HEK293 (cell line): Measurements from ENCODE around the gene NASP.
"Not testable (repeated sequence)": the region's sequence is repeated elsewhere in the genome, so short reads cannot be mapped to it uniquely, and the experiment has no call there.

Source experiments
- CTCF ChIA-PET: fragments of 350-600 bp; formaldehyde crosslinking; extraction: SDS; loops from one replicate; lab custom pipeline; 2021; ENCODE audit warnings: antibody characterized with exemption; lab: Yijun Ruan, JAX
- POLR2A ChIA-PET: fragments of 300-600 bp; formaldehyde crosslinking; extraction: SDS; loops from one replicate; lab custom pipeline; 2020; ENCODE audit warnings: antibody characterized with exemption, inconsistent platforms; lab: Yijun Ruan, JAX
- H3K27ac ChIP-seq: fragments of 200-500 bp; sonication (Bioruptor generic); 2 replicates; pipeline ENCODE4 v1.5.1; 2014; ENCODE audit warnings: low read depth, low read length, control low read depth, inconsistent platforms; ENCODE audit errors: extremely low read depth
- H3K36me3 ChIP-seq, 2 experiments: fragments of 200-500 bp in 1 of 2; sonication (Bioruptor generic) in 1 of 2; 1 replicate in 1 of 2; 2 replicates in 1 of 2; pipeline ENCODE4 v1.5.1; 2014 to 2017; ENCODE audit warnings: inconsistent platforms in 2 of 2, low read length in 2 of 2; ENCODE audit not compliant: control insufficient read depth in 2 of 2, insufficient read depth in 1 of 2
- H3K4me1 ChIP-seq: fragments of 200-500 bp; sonication (Bioruptor generic); 2 replicates; pipeline ENCODE4 v1.5.1; 2014; ENCODE audit warnings: mild to moderate bottlenecking, low read length, inconsistent platforms; ENCODE audit not compliant: control insufficient read depth, insufficient read depth
- H3K4me3 ChIP-seq: 2 replicates; pipeline ENCODE4 v1.5.1; 2011; ENCODE audit warnings: low read depth, mild to moderate bottlenecking, control low read depth, low read length, moderate library complexity
- H3K9me3 ChIP-seq: fragments of 200-500 bp; sonication (Bioruptor generic); 2 replicates; pipeline ENCODE4 v1.5.1; 2014; ENCODE audit warnings: low read depth, low read length, inconsistent platforms; ENCODE audit not compliant: control insufficient read depth, insufficient read depth
- GFI1B ChIP-seq: fragments of 450-650 bp; formaldehyde crosslinking; IDR thresholded peaks from 2 replicates; pipeline ENCODE4 v1.5.1; 2016; ENCODE audit warnings: missing biosample characterization, missing genetic modification characterization
- GLIS1 ChIP-seq: fragments of 450-650 bp; formaldehyde crosslinking; IDR thresholded peaks from 2 replicates; pipeline ENCODE4 v1.5.1; 2016; ENCODE audit warnings: missing biosample characterization, missing genetic modification characterization
- GLIS2 ChIP-seq: fragments of 450-650 bp; formaldehyde crosslinking; IDR thresholded peaks from 2 replicates; pipeline ENCODE4 v1.5.1; 2016; ENCODE audit warnings: missing biosample characterization, missing genetic modification characterization
- HOXC10 ChIP-seq: sonication (generic); formaldehyde crosslinking; IDR thresholded peaks from 2 replicates; pipeline ENCODE4 v1.8.1; 2023; ENCODE audit warnings: mild to moderate bottlenecking, missing genetic modification reagents
- KLF16 ChIP-seq: fragments of 450-650 bp; formaldehyde crosslinking; IDR thresholded peaks from 2 replicates; pipeline ENCODE4 v1.5.1; 2017; ENCODE audit warnings: missing biosample characterization, missing genetic modification characterization
- MYNN ChIP-seq: fragments of 450-650 bp; formaldehyde crosslinking; IDR thresholded peaks from 2 replicates; pipeline ENCODE4 v1.5.1; 2016; ENCODE audit warnings: missing biosample characterization, missing genetic modification characterization, borderline replicate concordance
- REPIN1 ChIP-seq: fragments of 450-650 bp; formaldehyde crosslinking; IDR thresholded peaks from 2 replicates; pipeline ENCODE4 v1.5.1; 2017; ENCODE audit warnings: missing biosample characterization, missing genetic modification characterization, low read depth
- SCRT2 ChIP-seq: fragments of 450-650 bp; formaldehyde crosslinking; IDR thresholded peaks from 2 replicates; pipeline ENCODE4 v1.5.1; 2016; ENCODE audit warnings: missing biosample characterization, missing genetic modification characterization
- SP7 ChIP-seq: fragments of 450-650 bp; formaldehyde crosslinking; IDR thresholded peaks from 2 replicates; pipeline ENCODE4 v1.5.1; 2016; ENCODE audit warnings: missing biosample characterization, missing genetic modification characterization
- YY1 ChIP-seq: fragments of 450-650 bp; formaldehyde crosslinking; IDR thresholded peaks from 2 replicates; pipeline ENCODE4 v1.5.1; 2018; ENCODE audit warnings: missing biosample characterization, missing genetic modification characterization
- YY2 ChIP-seq: fragments of 450-650 bp; formaldehyde crosslinking; IDR thresholded peaks from 2 replicates; pipeline ENCODE4 v1.5.1; 2016; ENCODE audit warnings: missing biosample characterization, missing genetic modification characterization
- ZBTB17 ChIP-seq: fragments of 450-650 bp; formaldehyde crosslinking; IDR thresholded peaks from 2 replicates; pipeline ENCODE4 v1.5.1; 2016; ENCODE audit warnings: missing biosample characterization, missing genetic modification characterization
- ZEB2 ChIP-seq: fragments of 450-650 bp; formaldehyde crosslinking; IDR thresholded peaks from 2 replicates; pipeline ENCODE4 v1.5.1; 2016; ENCODE audit warnings: missing biosample characterization, missing genetic modification characterization
- ZFP3 ChIP-seq: fragments of 450-650 bp; formaldehyde crosslinking; IDR thresholded peaks from 2 replicates; pipeline ENCODE4 v1.5.1; 2016; ENCODE audit warnings: low read depth, missing biosample characterization, missing genetic modification characterization
- ZFP69B ChIP-seq: fragments of 450-650 bp; formaldehyde crosslinking; IDR thresholded peaks from 2 replicates; pipeline ENCODE4 v1.5.1; 2016; ENCODE audit warnings: missing biosample characterization, missing genetic modification characterization
- ZNF121 ChIP-seq: fragments of 450-650 bp; formaldehyde crosslinking; IDR thresholded peaks from 2 replicates; pipeline ENCODE4 v1.5.1; 2016; ENCODE audit warnings: missing biosample characterization, missing genetic modification characterization
- ZNF133 ChIP-seq: fragments of 450-650 bp; formaldehyde crosslinking; IDR thresholded peaks from 2 replicates; pipeline ENCODE4 v1.5.1; 2016; ENCODE audit warnings: missing biosample characterization, missing genetic modification characterization
- ZNF155 ChIP-seq: fragments of 450-650 bp; formaldehyde crosslinking; IDR thresholded peaks from 2 replicates; pipeline ENCODE4 v1.5.1; 2016; ENCODE audit warnings: missing biosample characterization, missing genetic modification characterization
- ZNF174 ChIP-seq: fragments of 450-650 bp; formaldehyde crosslinking; IDR thresholded peaks from 2 replicates; pipeline ENCODE4 v1.5.0; 2017; ENCODE audit warnings: missing biosample characterization, mild to moderate bottlenecking, missing genetic modification characterization
- ZNF175 ChIP-seq: fragments of 450-650 bp; formaldehyde crosslinking; IDR thresholded peaks from 2 replicates; pipeline ENCODE4 v1.5.1; 2016; ENCODE audit warnings: missing biosample characterization, missing genetic modification characterization
- ZNF266 ChIP-seq: fragments of 450-650 bp; formaldehyde crosslinking; IDR thresholded peaks from 2 replicates; pipeline ENCODE4 v1.5.1; 2016; ENCODE audit warnings: missing biosample characterization, missing genetic modification characterization, low read depth
- ZNF274 ChIP-seq, 2 experiments: fragments of 200-500 bp in 1 of 2; fragments of 450-650 bp in 1 of 2; sonication (Bioruptor generic) in 1 of 2; formaldehyde crosslinking in 1 of 2; IDR thresholded peaks; 2 replicates each; pipeline versions ENCODE4 v1.5.1 to v1.6.1; 2014 to 2016; ENCODE audit warnings: borderline replicate concordance in 1 of 2, inconsistent platforms in 1 of 2, low read length in 1 of 2, missing biosample characterization in 1 of 2, missing genetic modification characterization in 1 of 2
- ZNF354C ChIP-seq: fragments of 450-650 bp; formaldehyde crosslinking; IDR thresholded peaks from 2 replicates; pipeline ENCODE4 v1.5.1; 2016; ENCODE audit warnings: missing biosample characterization, missing genetic modification characterization, low read depth, borderline replicate concordance
- ZNF426 ChIP-seq: fragments of 450-650 bp; formaldehyde crosslinking; IDR thresholded peaks from 2 replicates; pipeline ENCODE4 v1.5.1; 2017; ENCODE audit warnings: missing biosample characterization, missing genetic modification characterization, mild to moderate bottlenecking, inconsistent platforms, moderate library complexity
- ZNF48 ChIP-seq: fragments of 450-650 bp; formaldehyde crosslinking; IDR thresholded peaks from 2 replicates; pipeline ENCODE4 v1.5.1; 2016; ENCODE audit warnings: missing biosample characterization, missing genetic modification characterization
- ZNF529 ChIP-seq: fragments of 450-650 bp; formaldehyde crosslinking; IDR thresholded peaks from 2 replicates; pipeline ENCODE4 v1.5.1; 2017; ENCODE audit warnings: missing genetic modification characterization, missing biosample characterization; ENCODE audit not compliant: insufficient replicate concordance
- ZNF558 ChIP-seq: fragments of 450-650 bp; formaldehyde crosslinking; IDR thresholded peaks from 2 replicates; pipeline ENCODE4 v1.5.1; 2016; ENCODE audit warnings: missing biosample characterization, missing genetic modification characterization
- ZNF776 ChIP-seq: fragments of 450-650 bp; formaldehyde crosslinking; IDR thresholded peaks from 2 replicates; pipeline ENCODE4 v1.5.0; 2017; ENCODE audit warnings: missing biosample characterization, missing genetic modification characterization, borderline replicate concordance
- ZNF837 ChIP-seq: fragments of 450-650 bp; formaldehyde crosslinking; IDR thresholded peaks from 2 replicates; pipeline ENCODE4 v1.5.1; 2016; ENCODE audit warnings: missing biosample characterization, missing genetic modification characterization
- TF ChIP-seq, protein P1 (sequence below): sonication (generic); formaldehyde crosslinking; IDR thresholded peaks from 2 replicates; pipeline ENCODE4 v1.8.1; 2022; ENCODE audit warnings: mild to moderate bottlenecking, moderate library complexity, missing genetic modification reagents

Gene NASP

DNA sequence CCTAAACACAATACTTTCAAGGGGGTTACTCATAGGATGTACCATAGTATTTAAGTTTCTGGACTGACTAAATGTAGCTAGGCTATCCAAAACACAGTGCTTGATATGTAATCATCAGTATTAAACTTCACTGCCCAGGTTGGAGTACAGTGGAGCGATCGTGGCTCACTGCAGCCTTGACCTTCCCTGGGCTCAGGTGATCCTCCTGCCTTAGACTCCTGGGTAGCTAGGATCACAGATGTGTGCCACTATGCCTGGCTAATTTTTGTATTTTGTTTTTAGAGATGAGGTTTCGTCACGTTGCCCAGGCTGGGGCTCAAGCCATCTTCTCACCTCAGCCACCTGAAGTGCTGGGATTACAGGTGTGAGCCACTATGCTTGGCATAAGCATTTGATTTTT is 10.6 kb downstream of the NASP start:
- POLR2A ChIA-PET, result no interaction called here
- no peak for TF ChIP-seq ZEB2 (tag by site-specific recombination)
- TF ChIP-seq ZFP69B (tag by site-specific recombination), result no peak
- TF ChIP-seq SP7 (tag by site-specific recombination), result no peak
- TF ChIP-seq ZNF266 (tag by site-specific recombination), result no peak
- no peak for TF ChIP-seq GFI1B
- TF ChIP-seq ZNF558, result no peak
- no peak for TF ChIP-seq ZNF155 (tag by site-specific recombination)
- no peak for TF ChIP-seq ZNF354C
- no peak for TF ChIP-seq ZNF529 (tag by site-specific recombination)
- TF ChIP-seq ZNF174, result no peak
- Histone ChIP-seq H3K9me3 (no peaks in the 10 kb centered on the region), H3K4me3 (no peak overlapping the region), H3K27ac (no peak overlapping the region), H3K4me1 (no peaks in the 10 kb centered on the region), H3K36me3 (peaks cover 56 to 82% of the 10 kb centered on the region in 2 experiments)
- CTCF ChIA-PET, result no interaction called here

GRCh38 chr1:45596765-45597164 is 12.9 kb downstream of the NASP start:
- H3K9me3 ChIP-seq, H3K4me1 ChIP-seq, H3K4me3 ChIP-seq, CTCF ChIA-PET: not testable (repeated sequence)
- H3K36me3 ChIP-seq, result peaks cover 47 to 75% of the 10 kb centered on the region in 2 experiments
- TF ChIP-seq SCRT2 (tag by site-specific recombination), result 0 out of 2 replicates have a peak, but pooled peaks have one; percentile 35
- TF ChIP-seq ZNF121, result peak; percentile 40; the same call in 1 of the 2 replicates
- TF ChIP-seq, all 188 proteins: peak for 2; not testable (repeated sequence) for 186
- POLR2A ChIA-PET, result interaction anchor here (1.0 kb wide), 1 partner anchor 12 kb away, joined by 5 read pairs; no protein-coding TSS in a partner anchor
- not testable (repeated sequence) for H3K27ac ChIP-seq

GRCh38 chr1:45604239-45604638 is 20.4 kb downstream of the NASP start:
- POLR2A ChIA-PET, result no interaction called here
- H3K27ac ChIP-seq, result no peak overlapping the region
- no peak overlapping the region for H3K4me3 ChIP-seq
- H3K9me3 ChIP-seq, result no peaks in the 10 kb centered on the region
- no peaks in the 10 kb centered on the region; the same call in 1 of the 2 replicates for H3K4me1 ChIP-seq
- peaks cover 8 to 74% of the 10 kb centered on the region in 2 experiments for H3K36me3 ChIP-seq
- TF ChIP-seq ZNF776 (tag by site-specific recombination) (no peak), ZNF48 (tag by site-specific recombination) (no peak), ZNF426 (no peak), GLIS1 (no peak), YY1 (tag by site-specific recombination) (no peak), ZNF175 (tag by site-specific recombination) (no peak), HOXC10 (CRISPR knock-in tag) (no peak), GLIS2 (no peak), KLF16 (tag by site-specific recombination) (no peak), REPIN1 (tag by site-specific recombination) (no peak), YY2 (tag by site-specific recombination) (no peak), ZNF133 (no peak), ZFP3 (no peak), ZFP69B (tag by site-specific recombination) (no peak), ZNF558 (no peak), ZNF837 (no peak), ZNF274 (IDR thresholded peaks at IDR 0.05; ENCODE audit: low read length) (no peak), ZNF274 (tag by site-specific recombination; IDR thresholded peaks at IDR 0.05; ENCODE audit: borderline replicate concordance) (no peak), ZBTB17 (tag by site-specific recombination) (no peak), MYNN (tag by site-specific recombination) (no peak)
- TF ChIP-seq, protein P1, sequence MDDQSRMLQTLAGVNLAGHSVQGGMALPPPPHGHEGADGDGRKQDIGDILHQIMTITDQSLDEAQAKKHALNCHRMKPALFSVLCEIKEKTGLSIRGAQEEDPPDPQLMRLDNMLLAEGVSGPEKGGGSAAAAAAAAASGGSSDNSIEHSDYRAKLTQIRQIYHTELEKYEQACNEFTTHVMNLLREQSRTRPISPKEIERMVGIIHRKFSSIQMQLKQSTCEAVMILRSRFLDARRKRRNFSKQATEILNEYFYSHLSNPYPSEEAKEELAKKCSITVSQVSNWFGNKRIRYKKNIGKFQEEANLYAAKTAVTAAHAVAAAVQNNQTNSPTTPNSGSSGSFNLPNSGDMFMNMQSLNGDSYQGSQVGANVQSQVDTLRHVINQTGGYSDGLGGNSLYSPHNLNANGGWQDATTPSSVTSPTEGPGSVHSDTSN, result no peak
- CTCF ChIA-PET, result interaction anchor here (0.6 kb wide), 1 partner anchor 290 kb away, joined by 3 read pairs; no protein-coding TSS in a partner anchor
